Activated gamma-delta T cell treated with Interleukin-2 at 50 U/mL for 16 hours (primary cell): ENCODE results near the gene PROS1.
"Not testable (repeated sequence)": the region's sequence is repeated elsewhere in the genome, so short reads cannot be mapped to it uniquely, and the experiment has no call there.

ENCODE experiments used
- DNase-seq: peaks from one replicate; pipeline ENCODE4 v3.0.0-alpha.2; 2020

The PROS1 gene

DNA sequence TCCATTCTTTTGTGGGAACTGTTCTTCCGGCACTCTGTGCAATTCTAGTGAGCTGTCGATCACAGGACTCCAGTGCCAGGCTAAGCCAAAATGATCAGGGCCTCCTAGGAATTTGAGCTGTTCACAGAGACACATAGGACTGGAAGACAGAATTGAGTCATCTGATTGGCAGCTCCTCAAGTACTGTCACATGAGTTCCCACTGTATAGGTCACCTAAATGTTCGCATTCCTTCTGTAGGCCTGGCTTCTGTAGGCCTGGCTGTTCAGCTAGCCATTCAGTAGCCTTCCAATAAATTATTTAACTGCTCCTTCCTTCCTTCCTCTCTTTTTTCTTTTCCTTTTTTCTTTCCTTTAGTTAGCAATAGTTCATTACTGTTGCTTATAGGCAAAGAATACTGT lies 4.3 kb downstream of the PROS1 start:
- DNase-seq: no peak

DNA sequence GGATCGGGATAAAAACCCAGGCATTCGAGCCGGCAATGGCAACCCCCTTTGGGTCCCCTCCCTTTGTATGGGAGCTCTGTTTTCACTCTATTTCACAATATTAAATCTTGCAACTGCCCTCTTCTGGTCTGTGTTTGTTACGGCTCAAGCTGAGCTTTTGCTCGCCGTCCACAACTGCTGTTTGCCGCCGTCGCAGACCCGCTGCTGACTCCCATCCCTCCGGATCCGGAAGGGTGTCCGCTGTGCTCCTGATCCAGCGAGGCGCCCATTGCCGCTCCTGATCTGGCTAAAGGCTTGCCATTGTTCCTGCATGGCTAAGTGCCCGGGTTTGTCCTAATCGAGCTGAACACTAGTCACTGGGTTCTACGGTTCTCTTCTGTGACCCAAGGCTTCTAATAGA lies 8.6 kb downstream of the PROS1 start:
- not testable (repeated sequence) for DNase-seq

DNA sequence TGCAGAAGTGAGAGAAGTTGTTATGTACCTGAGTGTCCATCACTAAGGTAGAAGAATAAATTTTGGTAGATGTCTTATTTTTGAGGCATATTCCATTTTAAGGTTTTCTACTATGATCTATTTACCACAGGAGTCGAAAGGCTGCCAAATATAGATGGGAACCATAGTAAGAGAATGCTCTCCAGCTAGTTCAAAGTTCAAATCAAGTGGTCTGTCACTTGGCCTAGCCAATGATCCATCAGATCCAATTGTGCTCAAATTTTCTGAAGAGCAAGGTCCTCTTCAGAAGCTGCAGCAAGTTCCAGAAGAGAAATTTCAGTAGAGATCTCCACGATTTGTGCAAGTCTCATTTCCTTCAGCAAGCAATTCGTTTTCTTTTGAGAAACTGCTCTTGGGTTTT lies 10.9 kb downstream of the PROS1 start:
- no peak for DNase-seq

DNA sequence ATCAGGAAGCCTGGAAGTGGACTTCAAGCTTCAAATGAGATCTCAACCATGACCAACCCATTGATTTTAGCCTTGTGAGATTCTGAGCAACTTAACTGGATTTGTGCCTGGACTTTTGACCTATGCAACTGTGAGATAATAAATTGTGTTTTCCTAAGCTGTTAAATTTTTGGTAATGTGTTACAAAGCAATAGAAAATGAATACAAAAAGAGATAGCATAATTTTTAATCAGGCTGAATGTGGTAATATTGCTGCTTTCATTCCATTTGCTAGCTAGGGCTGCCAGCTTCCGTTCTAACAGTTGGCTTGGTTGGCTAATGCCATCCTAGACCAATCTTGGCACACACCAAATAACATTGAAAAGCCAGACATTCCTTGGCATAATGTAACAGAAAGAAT lies 12.2 kb downstream of the PROS1 start:
- no peak for DNase-seq

DNA sequence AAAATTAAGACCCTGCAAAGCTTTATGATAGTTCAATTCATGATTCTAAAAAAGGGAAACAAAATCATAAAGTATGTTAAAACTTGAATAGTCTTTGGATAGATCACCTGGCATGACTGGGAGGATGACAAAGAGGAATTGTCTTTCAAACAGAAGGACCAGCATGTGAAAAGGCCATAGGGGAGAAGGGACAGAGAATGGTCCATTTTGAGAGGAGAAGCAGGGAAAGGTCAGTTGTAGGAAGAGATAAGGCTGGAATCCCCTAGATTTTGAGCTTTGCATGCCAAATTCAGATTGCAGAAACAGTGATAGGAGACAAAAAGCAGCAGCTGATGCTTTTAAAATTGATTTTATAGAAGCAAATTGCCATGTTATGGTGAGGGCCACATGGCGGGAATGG lies 12.7 kb downstream of the PROS1 start:
- no peak for DNase-seq

DNA sequence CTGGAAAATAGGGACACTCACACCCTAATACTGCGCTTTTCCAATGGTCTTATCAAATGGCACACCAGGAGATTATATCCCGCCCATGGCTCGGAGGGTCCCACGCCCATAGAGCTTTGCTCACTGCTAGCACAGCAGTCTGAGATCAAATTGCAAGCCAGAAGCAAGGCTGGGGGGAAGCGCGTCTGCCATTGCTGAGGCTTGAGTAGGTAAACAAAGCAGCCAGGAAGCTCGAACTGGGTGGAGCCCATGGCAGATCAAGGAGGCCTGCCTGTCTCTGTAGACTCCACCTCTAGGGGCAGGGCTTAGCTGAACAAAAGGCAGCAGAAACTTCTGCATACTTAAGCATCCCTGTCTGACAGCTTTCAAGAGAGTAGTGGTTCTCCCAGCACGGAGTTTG lies 23.7 kb downstream of the PROS1 start:
- not testable (repeated sequence) for DNase-seq

DNA sequence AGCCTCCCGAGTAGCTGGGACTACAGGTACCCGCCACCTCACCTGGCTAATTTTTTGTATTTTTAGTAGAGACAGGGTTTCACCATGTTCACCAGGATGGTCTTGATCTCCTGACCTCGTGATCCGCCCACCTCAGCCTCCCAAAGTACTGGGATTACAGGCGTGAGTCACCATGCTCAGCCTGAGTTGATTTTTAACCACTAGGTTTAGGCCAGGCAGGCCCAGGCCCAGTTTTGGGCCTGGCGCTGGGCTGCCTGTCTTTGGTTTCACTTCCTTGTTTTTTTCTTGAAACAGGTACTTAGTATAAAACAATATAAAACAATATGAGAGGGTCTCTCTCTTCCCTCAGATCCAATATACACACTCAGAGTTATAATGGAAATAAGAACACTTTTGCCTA lies 36.2 kb downstream of the PROS1 start:
- DNase-seq: not testable (repeated sequence)

DNA sequence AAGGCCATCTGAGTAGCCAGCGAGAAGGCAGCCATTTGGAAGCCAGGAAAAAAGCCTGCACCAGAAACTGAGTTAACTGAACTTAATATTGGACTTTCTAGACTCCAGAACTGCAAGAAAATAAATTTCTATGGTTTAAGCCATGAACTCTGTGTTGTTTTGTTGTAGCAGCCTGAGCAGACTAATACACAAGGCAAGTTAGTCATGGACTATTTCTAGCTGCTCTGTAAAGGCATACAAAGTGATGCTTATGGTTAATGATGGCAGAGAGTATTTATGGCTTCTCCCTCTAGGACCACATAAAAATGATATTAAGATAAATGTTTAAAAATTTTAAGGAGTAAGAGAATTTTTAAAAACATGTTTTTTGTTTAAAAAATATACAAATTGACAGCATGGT lies 37.1 kb downstream of the PROS1 start:
- no peak for DNase-seq

DNA sequence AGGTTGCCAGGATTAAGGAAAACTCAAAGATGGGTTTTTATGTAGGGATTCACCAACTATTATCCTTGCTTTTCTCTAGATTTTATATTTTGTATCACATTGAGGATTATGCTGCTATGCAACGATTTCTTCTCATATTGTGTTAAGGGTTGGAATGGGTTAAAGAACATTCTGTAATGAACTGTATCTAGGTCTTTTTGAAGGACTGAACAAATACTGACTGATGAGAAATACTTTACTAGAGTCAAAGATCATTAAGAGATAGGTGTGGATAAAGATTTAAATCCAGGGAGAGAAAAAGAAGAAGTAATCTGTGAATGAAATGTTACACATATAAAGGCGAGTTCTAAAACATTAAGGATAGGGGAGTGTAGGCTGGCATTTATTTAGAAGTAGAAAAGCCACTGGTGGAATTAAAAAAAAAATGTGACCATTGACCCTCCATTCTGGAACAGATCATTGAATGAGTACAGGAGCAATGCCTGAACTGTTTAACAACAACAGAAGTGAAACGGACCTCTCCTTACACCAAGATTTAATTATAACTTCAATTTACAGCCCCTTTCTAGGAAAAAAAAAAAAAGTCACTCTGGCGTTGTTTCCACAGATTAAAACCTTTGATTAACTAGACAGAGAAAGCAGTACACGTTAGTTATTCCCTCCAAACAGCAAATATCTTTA lies 39.2 kb downstream of the PROS1 start:
- DNase-seq: no peak

DNA sequence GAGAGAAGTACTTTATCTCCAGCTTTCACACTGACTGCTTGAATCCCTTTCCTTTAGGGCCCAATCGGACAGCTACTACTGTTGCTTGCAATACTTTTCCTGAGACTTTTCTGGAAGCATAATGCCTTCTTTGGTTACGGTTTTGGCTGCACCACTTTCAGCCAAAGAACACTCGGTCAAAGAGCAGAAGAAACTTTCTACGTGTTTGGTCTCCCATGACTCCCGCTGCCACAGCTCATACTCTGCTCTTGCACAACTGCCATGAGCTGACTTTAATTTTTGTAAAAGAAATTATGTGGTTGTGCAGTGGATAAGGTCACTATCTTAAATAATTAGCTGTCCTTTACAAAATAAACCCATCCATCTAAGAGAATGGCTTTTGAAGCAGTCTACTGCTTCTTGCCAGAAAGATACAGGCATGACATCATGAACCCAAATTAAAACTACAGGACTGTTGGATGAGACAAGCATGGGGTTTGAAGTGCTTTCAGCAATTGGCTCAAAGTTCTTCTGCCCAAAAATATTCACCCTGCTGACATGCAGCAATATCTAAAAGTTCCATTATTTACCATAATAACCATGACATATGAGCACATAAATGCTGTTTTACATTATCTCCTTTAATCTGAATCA lies 42.0 kb downstream of the PROS1 start:
- DNase-seq: no peak

DNA sequence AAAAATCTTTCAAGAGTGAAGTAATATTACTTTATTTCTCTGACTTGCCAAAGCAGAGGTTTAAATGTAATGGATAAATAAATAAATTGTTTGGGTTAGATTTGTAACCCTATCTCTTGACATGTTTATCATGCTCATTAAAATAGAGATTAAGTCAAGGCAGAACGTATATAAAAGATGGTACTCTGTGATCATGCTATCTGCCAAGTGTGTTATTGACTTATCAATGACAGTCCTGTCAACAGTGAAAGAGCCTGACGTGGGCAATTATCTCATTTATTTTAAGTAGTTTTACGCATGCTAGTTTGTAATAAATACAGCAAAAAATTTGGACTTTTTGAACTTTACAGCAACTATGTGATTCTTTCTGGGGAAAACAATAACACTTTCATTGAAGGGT lies 43.7 kb downstream of the PROS1 start:
- no peak for DNase-seq

DNA sequence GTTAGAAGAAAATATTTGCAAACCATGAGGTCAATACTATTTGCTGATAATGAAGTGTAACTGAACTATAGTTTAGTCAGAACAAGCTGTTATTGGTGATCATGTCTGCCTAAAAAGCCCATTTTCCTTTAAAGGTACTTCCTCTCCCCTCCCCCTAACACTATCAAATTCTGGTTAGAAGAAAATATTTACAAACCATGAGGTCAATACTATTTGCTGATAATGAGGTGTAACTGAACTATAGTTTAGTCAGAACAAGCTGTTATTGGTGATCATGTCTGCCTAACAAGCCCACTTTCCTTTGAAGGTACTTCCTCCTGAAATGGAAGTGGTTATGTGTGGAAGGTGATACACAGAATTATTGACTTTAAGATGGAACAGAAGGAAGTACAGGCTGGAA lies 46.9 kb downstream of the PROS1 start:
- no peak for DNase-seq

DNA sequence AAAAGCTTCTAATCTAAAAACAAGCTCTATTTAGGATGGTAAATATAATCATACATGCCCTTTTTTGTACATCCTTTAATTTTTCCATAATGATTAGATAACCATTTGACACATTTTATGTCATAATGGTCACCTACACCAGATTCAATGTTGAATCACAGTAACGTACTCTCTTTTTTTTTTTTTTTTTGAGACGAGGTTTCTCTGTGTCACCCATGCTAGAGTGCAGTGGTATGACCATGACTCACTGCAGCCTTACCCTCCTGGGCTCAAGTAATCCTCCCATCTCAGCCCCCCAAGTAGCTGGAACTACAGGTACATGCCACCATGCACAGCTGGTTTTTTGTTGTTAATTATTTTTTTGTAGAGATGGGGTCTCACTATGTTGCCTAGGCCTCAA lies 49.2 kb downstream of the PROS1 start:
- DNase-seq: no peak

DNA sequence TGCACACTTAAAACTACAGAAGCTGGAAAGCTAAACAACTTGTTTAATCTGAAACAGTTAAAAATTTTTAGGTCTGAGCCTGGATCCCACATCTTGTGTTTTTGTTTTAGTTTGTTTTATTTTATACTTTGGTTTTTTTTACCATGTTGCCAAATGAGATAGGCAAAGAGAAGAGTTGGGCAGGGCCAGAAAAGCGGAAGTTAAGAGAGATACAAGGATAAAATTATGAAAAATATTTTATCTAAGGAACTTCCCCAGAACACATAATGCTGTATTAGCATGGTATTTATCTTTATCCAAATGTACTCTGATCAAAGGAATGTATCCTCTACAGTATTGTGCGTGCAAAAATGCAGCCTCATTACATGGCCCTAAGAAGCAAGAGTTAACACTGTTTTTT lies 50.7 kb downstream of the PROS1 start:
- DNase-seq: no peak

DNA sequence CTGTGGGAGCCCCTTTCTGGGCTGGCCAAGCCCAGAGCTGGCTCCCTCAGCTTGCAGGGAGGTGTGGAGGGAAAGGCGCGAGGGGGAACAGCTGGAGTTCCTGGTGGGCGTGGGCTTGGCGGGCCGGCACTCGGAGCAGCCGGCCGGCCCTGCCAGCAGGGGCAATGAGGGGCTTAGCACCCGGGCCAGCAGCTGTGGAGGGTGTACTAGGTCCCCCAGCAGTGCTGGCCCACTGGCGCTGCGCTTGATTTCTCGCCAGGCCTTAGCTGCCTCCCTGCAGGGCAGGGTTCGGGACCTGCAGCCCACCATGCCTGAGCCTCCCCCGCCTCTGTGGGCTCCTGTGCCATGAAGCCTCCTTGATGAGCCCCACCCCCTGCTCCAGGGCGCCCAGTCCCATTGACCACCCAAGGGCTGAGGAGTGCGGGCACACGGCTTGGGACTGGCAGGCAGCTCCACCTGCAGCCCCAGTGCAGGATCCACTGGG lies 56.1 kb downstream of the PROS1 start:
- DNase-seq: not testable (repeated sequence)

DNA sequence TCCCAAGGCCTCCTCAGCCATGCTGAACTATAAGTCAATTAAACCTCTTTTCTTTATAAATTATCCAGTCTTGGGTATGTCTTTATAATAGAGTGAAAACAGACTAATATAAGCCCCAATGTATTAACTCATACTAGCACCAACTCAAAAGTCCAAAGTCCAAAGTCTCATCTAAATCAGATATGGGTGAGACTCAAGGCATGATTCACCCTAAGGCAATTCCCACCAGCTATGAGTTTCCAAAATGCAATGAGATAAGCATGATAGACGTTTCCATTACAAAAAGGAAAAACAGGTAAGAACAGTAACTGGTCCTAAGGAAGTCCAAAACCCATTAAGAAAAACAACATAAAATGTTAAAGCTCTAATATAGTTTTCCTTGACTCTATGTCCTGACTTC lies 60.1 kb downstream of the PROS1 start:
- not testable (repeated sequence) for DNase-seq

DNA sequence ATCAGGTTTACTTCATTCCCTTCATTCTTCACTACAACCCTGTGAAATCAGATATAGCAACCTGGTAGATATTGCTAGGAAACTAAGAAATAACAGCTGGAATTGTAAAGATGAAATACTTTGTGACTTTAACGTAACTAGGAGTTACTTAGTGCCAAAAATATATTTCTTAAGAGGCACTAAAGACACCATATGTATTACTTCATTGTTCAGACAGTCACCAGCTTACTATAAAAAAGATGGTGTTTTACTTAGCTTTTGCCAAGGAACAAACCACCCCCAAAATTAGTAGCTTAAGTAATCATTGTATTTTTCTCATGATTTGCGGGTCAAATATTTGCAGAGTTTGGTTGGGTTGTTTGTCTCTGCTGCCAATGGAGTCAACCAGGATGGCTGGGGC lies 62.5 kb downstream of the PROS1 start:
- DNase-seq: no peak

DNA sequence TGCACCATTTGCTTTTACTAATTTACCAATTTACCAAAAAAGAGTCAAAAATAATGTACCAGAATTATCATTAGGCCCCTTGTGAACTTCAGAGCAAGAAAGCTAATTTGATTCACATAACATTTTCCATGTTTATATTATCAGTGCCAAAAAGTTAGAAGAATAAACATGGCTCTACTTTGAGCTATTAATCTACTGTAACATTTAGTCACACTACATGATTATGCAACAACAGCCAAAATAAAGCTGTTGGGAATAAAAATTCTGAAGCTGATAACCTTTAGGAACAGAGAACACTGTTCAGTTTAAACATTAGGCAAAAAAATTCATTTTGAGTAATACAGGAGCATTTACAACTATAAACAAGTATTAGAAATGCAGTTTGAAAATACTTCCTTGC lies 63.6 kb downstream of the PROS1 start:
- no peak for DNase-seq

DNA sequence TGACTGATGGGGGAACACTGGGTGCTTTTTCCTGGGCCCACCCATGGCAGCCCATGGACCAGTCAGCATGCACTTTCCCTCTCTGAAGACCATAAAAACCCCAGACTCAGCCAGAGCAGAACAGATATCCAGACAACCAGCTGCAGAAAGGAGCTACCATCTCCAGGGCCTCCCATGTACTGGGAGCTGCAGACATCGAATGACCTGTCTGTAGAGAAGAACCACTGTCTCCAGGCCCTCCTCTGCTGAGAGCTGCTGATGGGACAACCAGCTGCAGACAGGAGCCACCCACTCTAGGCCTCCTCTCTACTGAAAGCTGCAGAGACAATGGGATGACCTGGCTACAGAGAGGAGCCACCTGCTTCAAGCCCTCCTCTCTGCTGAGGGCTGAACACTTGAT lies 66.6 kb downstream of the PROS1 start:
- DNase-seq: no peak

DNA sequence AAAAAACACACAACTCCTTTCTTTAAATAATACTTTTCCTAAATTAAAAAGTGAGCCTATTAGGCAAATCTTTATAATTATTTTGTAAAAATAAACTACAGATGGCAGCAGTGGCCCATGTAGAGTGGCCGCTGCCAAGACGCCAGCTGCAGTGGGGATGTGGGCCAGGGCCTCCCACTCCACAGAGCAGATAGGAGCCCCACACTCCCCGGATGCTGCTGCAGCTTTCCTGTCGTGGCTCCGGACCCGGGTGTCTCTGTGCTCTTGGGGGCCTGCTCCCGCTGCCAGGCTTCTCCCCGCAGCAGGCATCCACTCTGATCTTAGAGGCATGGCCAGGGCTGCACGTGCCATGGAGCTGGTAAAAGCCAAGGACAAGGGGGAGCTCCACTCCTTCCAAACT lies 67.5 kb downstream of the PROS1 start:
- no peak for DNase-seq

DNA sequence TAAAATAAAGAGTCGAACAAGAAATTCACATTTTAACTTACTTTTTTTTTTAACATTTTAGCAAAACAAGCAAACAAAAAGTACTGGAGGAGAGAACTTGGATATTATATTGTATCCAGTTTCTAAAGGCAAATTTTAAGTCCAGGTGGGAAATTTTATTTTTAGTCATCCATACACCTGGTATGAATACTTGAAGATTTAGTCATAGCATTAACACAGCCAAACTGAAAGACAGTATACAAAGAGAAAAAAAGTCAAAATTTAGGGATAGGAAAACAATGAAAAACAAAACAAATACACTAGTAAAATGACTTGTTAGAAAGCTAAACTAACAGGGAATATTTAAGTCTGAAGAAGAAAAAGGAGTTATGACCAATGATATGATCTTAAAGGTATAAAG lies 69.1 kb downstream of the PROS1 start:
- DNase-seq: no peak

DNA sequence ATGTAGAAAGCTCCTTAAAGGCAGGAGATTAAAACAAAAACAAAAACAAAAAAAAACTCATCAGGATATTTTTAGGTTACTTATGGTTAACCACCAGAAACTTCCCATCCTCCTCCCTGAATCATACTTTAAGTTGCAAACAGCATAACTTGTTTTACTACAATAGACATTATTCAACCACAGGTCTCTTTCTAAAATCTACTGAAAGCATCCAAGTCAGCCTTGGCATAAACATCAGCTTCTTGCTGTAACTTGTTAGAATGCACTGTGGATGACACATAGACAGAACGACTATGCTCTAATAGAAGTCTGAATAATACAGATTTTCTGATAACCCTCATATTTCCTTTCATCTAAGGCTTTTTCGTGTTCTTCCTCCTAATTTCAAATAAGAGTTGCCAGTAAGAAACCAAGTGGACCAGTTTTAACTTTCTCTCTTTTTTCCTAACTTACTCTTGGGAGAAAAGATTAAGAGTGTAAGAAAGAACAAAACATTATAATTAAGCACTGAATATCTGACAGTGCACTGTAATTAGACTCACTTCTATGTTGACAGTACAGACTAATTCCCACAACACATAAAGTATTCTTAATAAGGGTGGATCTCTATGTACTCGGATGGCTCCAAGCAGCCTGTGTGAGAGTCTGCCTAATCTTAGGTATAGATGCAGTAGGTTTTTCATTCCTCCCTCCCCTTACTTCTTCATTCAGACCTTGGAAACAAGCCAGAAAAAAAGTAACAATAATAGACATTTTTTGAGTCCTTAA lies 95.3 kb downstream of the PROS1 start:
- not testable (repeated sequence) for DNase-seq

DNA sequence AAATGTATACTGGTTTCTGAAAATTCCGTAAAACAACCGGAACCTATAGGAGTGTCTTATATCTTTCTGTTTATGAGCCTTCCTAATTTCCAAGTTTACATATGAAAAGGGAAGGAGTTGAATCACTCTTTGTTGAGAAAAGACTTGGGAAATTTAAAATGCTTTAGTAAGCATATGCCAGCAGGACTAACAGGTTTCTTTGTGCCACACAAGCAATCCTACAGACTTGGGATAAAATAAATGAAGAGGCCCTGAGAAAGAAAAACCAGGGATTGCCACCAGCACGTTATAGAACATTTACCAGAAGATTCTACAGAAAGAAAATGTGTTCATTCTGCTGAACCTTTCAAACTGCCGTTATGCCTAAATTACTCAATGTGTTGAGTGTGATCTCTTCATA lies 96.3 kb downstream of the PROS1 start:
- not testable (repeated sequence) for DNase-seq

DNA sequence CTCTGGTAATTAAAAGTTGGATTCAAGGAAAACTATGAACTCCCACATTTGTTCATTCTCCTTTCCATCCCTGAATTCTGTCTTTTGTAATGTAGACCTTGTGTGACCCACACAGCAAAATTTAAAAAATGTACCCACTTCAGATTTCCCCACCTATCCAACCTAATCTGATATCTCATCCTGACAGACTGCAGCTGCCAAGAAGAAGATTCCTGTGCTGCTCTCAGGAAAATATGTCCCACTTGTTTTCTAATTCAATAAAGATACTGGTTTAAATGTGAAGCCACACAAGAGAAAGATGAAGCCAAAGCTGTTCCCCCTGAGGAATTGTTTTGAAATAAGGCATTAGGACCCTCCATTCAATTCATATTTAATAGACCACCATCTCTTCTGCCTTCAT lies 100.3 kb downstream of the PROS1 start:
- not testable (repeated sequence) for DNase-seq
